ENCODE results near the gene DCP1A. TPM values are rescaled to one million over a fixed set of nuclear protein-coding genes. Genes with fewer than 3 reads are reported as not detected.
"Not testable (repeated sequence)": the region's sequence is repeated elsewhere in the genome, so short reads cannot be mapped to it uniquely, and the experiment has no call there.

DCP1A gene
- polyA plus RNA-seq, 4 donors: 4.1 to 24.1 (median 6.8) TPM

GRCh38 chr3:53346514-53346913, 829 bp downstream of the DCP1A start:
- Histone ChIP-seq H3K4me1 (ENCODE audit: control insufficient read depth in 3 of 3, insufficient read depth in 2 of 3, low read depth in 1 of 3, low read length in 2 of 3) (peaks cover 0 to 6% (median 3%) of the 10 kb centered on the region in 3 donors), H3K27ac (ENCODE audit: low read depth in 1 of 3, low read length in 2 of 3) (peak overlapping the region; percentile 86 to 94 (median 93)), H3K9me3 (ENCODE audit: control insufficient read depth in 2 of 2, insufficient read depth in 1 of 2, low read depth in 1 of 2, low read length in 1 of 2) (no peaks in the 10 kb centered on the region), H3K27me3 (ENCODE audit: control insufficient read depth in 3 of 3, insufficient read depth in 3 of 3, low read length in 3 of 3) (no peaks in the 10 kb centered on the region), H3K4me3 (ENCODE audit: low read depth in 1 of 3, low read length in 3 of 3) (peak overlapping the region; percentile 83 to 97 (median 94)), H3K36me3 (ENCODE audit: control insufficient read depth in 3 of 3, insufficient read depth in 2 of 3, low read depth in 1 of 3, low read length in 3 of 3) (peaks cover 0 to 8% (median 2%) of the 10 kb centered on the region in 3 donors)
- WGBS, 3 donors: 0 to 1% (median 0%) methylated on average over 9 of the region's 9 CpGs
- peak; percentile 15 to 63 for DNase-seq
- FAIRE-seq: no peak

- Histone ChIP-seq H3K4me3 (ENCODE audit: low read depth in 1 of 3, low read length in 3 of 3) (no peak overlapping the region), H3K9me3 (ENCODE audit: control insufficient read depth in 2 of 2, insufficient read depth in 1 of 2, low read depth in 1 of 2, low read length in 1 of 2) (no peaks in the 10 kb centered on the region), H3K27me3 (ENCODE audit: control insufficient read depth in 3 of 3, insufficient read depth in 3 of 3, low read length in 3 of 3) (no peaks in the 10 kb centered on the region), H3K4me1 (ENCODE audit: control insufficient read depth in 3 of 3, insufficient read depth in 2 of 3, low read depth in 1 of 3, low read length in 2 of 3) (peaks cover 0 to 6% (median 3%) of the 10 kb centered on the region in 3 donors), H3K27ac (ENCODE audit: low read depth in 1 of 3, low read length in 2 of 3) (peak overlapping the region in 1 of 3 donors; percentile 53), H3K36me3 (ENCODE audit: control insufficient read depth in 3 of 3, insufficient read depth in 2 of 3, low read depth in 1 of 3, low read length in 3 of 3) (peaks cover 0 to 21% (median 9%) of the 10 kb centered on the region in 3 donors)
- 16 to 45% (median 25%) methylated on average over 3 of the region's 3 CpGs for WGBS, 3 donors
- FAIRE-seq (no peak), DNase-seq (peak; percentile 55 to 67)
Measured at GRCh38 chr3:53342353-53342752, 5.0 kb downstream of the DCP1A start.

GRCh38 chr3:53337167-53337940, 10.0 kb downstream of the DCP1A start:
- FAIRE-seq: no peak
- H3K27ac ChIP-seq (ENCODE audit: low read depth in 1 of 3, low read length in 2 of 3): no peak overlapping the region
- peaks cover 5 to 42% (median 18%) of the 10 kb centered on the region in 3 donors for H3K36me3 ChIP-seq (ENCODE audit: control insufficient read depth in 3 of 3, insufficient read depth in 2 of 3, low read depth in 1 of 3, low read length in 3 of 3)

GRCh38 chr3:53334742-53335141, 12.6 kb downstream of the DCP1A start:
- H3K4me1 ChIP-seq (ENCODE audit: control insufficient read depth in 3 of 3, insufficient read depth in 2 of 3, low read depth in 1 of 3, low read length in 2 of 3): no peaks in the 10 kb centered on the region
- H3K4me3 ChIP-seq (ENCODE audit: low read depth in 1 of 3, low read length in 3 of 3): no peak overlapping the region
- peaks cover 5 to 30% (median 15%) of the 10 kb centered on the region in 3 donors for H3K36me3 ChIP-seq (ENCODE audit: control insufficient read depth in 3 of 3, insufficient read depth in 2 of 3, low read depth in 1 of 3, low read length in 3 of 3)
- H3K27ac ChIP-seq (ENCODE audit: low read depth in 1 of 3, low read length in 2 of 3): no peak overlapping the region
- no peak for DNase-seq
- H3K27me3 ChIP-seq (ENCODE audit: control insufficient read depth in 3 of 3, insufficient read depth in 3 of 3, low read length in 3 of 3): no peaks in the 10 kb centered on the region
- H3K9me3 ChIP-seq (ENCODE audit: control insufficient read depth in 2 of 2, insufficient read depth in 1 of 2, low read depth in 1 of 2, low read length in 1 of 2): no peaks in the 10 kb centered on the region
- FAIRE-seq: no peak
- WGBS, 3 donors: 97 to 99% (median 99%) methylated on average over 6 of the region's 6 CpGs

More at GRCh38 chr3:53337167-53337940, 10.0 kb downstream of the DCP1A start:
- Histone ChIP-seq H3K9me3 (ENCODE audit: control insufficient read depth in 2 of 2, insufficient read depth in 1 of 2, low read depth in 1 of 2, low read length in 1 of 2) (no peaks in the 10 kb centered on the region), H3K4me3 (ENCODE audit: low read depth in 1 of 3, low read length in 3 of 3) (no peak overlapping the region), H3K27me3 (ENCODE audit: control insufficient read depth in 3 of 3, insufficient read depth in 3 of 3, low read length in 3 of 3) (no peaks in the 10 kb centered on the region), H3K4me1 (ENCODE audit: control insufficient read depth in 3 of 3, insufficient read depth in 2 of 3, low read depth in 1 of 3, low read length in 2 of 3) (peaks cover 0 to under 1% (median 0%) of the 10 kb centered on the region in 3 donors)
- DNase-seq: no peak
- WGBS, 3 donors: 94 to 96% (median 94%) methylated on average over 2 of the region's 2 CpGs

- FAIRE-seq: no peak
- Histone ChIP-seq H3K4me3 (ENCODE audit: low read depth in 1 of 3, low read length in 3 of 3) (no peak overlapping the region), H3K36me3 (ENCODE audit: control insufficient read depth in 3 of 3, insufficient read depth in 2 of 3, low read depth in 1 of 3, low read length in 3 of 3) (peaks cover 5 to 27% (median 13%) of the 10 kb centered on the region in 3 donors), H3K27me3 (ENCODE audit: control insufficient read depth in 3 of 3, insufficient read depth in 3 of 3, low read length in 3 of 3) (no peaks in the 10 kb centered on the region), H3K4me1 (ENCODE audit: control insufficient read depth in 3 of 3, insufficient read depth in 2 of 3, low read depth in 1 of 3, low read length in 2 of 3) (peaks cover 0 to 7% (median 0%) of the 10 kb centered on the region in 3 donors), H3K27ac (ENCODE audit: low read depth in 1 of 3, low read length in 2 of 3) (no peak overlapping the region), H3K9me3 (ENCODE audit: control insufficient read depth in 2 of 2, insufficient read depth in 1 of 2, low read depth in 1 of 2, low read length in 1 of 2) (peaks cover 0 to 1% of the 10 kb centered on the region in 2 donors)
- 93 to 97% (median 97%) methylated on average over 1 of the region's 1 CpG for WGBS, 3 donors
- no peak for DNase-seq
Measured at GRCh38 chr3:53331871-53332270, 15.5 kb downstream of the DCP1A start.

- Histone ChIP-seq H3K27ac (ENCODE audit: low read depth in 1 of 3, low read length in 2 of 3) (no peak overlapping the region), H3K9me3 (ENCODE audit: control insufficient read depth in 2 of 2, insufficient read depth in 1 of 2, low read depth in 1 of 2, low read length in 1 of 2) (peaks cover 0 to 8% of the 10 kb centered on the region in 2 donors), H3K36me3 (ENCODE audit: control insufficient read depth in 3 of 3, insufficient read depth in 2 of 3, low read depth in 1 of 3, low read length in 3 of 3) (peaks cover 5 to 23% (median 15%) of the 10 kb centered on the region in 3 donors), H3K4me3 (ENCODE audit: low read depth in 1 of 3, low read length in 3 of 3) (no peak overlapping the region), H3K4me1 (ENCODE audit: control insufficient read depth in 3 of 3, insufficient read depth in 2 of 3, low read depth in 1 of 3, low read length in 2 of 3) (peaks cover 0 to 7% (median 0%) of the 10 kb centered on the region in 3 donors), H3K27me3 (ENCODE audit: control insufficient read depth in 3 of 3, insufficient read depth in 3 of 3, low read length in 3 of 3) (no peaks in the 10 kb centered on the region)
- no peak for FAIRE-seq
- 82 to 100% (median 96%) methylated on average over 1 of the region's 1 CpG for WGBS, 3 donors
- no peak for DNase-seq
Measured at GRCh38 chr3:53329897-53330296, 17.4 kb downstream of the DCP1A start.

GRCh38 chr3:53328746-53329145, 18.6 kb downstream of the DCP1A start:
- no peak overlapping the region for H3K27ac ChIP-seq (ENCODE audit: low read depth in 1 of 3, low read length in 2 of 3)
- H3K27me3 ChIP-seq (ENCODE audit: control insufficient read depth in 3 of 3, insufficient read depth in 3 of 3, low read length in 3 of 3): no peaks in the 10 kb centered on the region
- H3K9me3 ChIP-seq (ENCODE audit: control insufficient read depth in 2 of 2, insufficient read depth in 1 of 2, low read depth in 1 of 2, low read length in 1 of 2): peaks cover 0 to 8% of the 10 kb centered on the region in 2 donors
- no peak overlapping the region for H3K4me3 ChIP-seq (ENCODE audit: low read depth in 1 of 3, low read length in 3 of 3)
- FAIRE-seq (no peak), DNase-seq (peak in 1 of 2 donors; percentile 40)
- peaks cover 0 to 7% (median 0%) of the 10 kb centered on the region in 3 donors for H3K4me1 ChIP-seq (ENCODE audit: control insufficient read depth in 3 of 3, insufficient read depth in 2 of 3, low read depth in 1 of 3, low read length in 2 of 3)
- H3K36me3 ChIP-seq (ENCODE audit: control insufficient read depth in 3 of 3, insufficient read depth in 2 of 3, low read depth in 1 of 3, low read length in 3 of 3): peaks cover 2 to 18% (median 11%) of the 10 kb centered on the region in 3 donors
- 74 to 80% (median 74%) methylated on average over 5 of the region's 5 CpGs for WGBS, 3 donors

GRCh38 chr3:53327986-53328385, 19.4 kb downstream of the DCP1A start:
- peak in 1 of 2 donors; percentile 21 for DNase-seq
- 61 to 70% (median 65%) methylated on average over 6 of the region's 6 CpGs for WGBS, 3 donors
- H3K4me3 ChIP-seq (ENCODE audit: low read depth in 1 of 3, low read length in 3 of 3); FAIRE-seq; H3K4me1 ChIP-seq (ENCODE audit: control insufficient read depth in 3 of 3, insufficient read depth in 2 of 3, low read depth in 1 of 3, low read length in 2 of 3); H3K9me3 ChIP-seq (ENCODE audit: control insufficient read depth in 2 of 2, insufficient read depth in 1 of 2, low read depth in 1 of 2, low read length in 1 of 2); H3K27ac ChIP-seq (ENCODE audit: low read depth in 1 of 3, low read length in 2 of 3); H3K27me3 ChIP-seq (ENCODE audit: control insufficient read depth in 3 of 3, insufficient read depth in 3 of 3, low read length in 3 of 3): not testable (repeated sequence)
- H3K36me3 ChIP-seq (ENCODE audit: control insufficient read depth in 3 of 3, insufficient read depth in 2 of 3, low read depth in 1 of 3, low read length in 3 of 3): peaks cover 0 to 13% (median 8%) of the 10 kb centered on the region in 3 donors

Measured in small intestine (tissue), 7 donors.